Measurements from ENCODE around the gene SLC6A12. TPM values are rescaled to one million over a fixed set of nuclear protein-coding genes. Genes with fewer than 3 reads are reported as not detected.

SLC6A12 gene
- total RNA-seq, 1 experiment from 2014 or later, result 0.79 TPM

- no peak overlapping the region for H3K27ac Mint-ChIP-seq
- H3K36me3 Mint-ChIP-seq, result no peaks in the 10 kb centered on the region
- H3K27me3 Mint-ChIP-seq (ENCODE audit: low read depth), result peaks cover 43% of the 10 kb centered on the region
- TF ChIP-seq NR3C1 (CRISPR knock-in tag; conservative IDR thresholded peaks at IDR 0.05; ENCODE audit: low read depth), result no peak
- TF ChIP-seq JUN (CRISPR knock-in tag; IDR thresholded peaks at IDR 0.05), result no peak
- TF ChIP-seq ZNF512 (CRISPR knock-in tag; IDR thresholded peaks at IDR 0.05; ENCODE audit: borderline replicate concordance), result no peak
- peak overlapping the region; percentile 50 for H3K4me3 Mint-ChIP-seq
- peaks cover 54% of the 10 kb centered on the region for H3K4me1 Mint-ChIP-seq
- POLR2A ChIA-PET, result interaction anchor here (0.7 to 0.9 kb wide), 2 partner anchors 13 kb away, joined by 3 read pairs; no protein-coding TSS in a partner anchor
- CTCF ChIA-PET, result interaction anchor here (1.2 to 8.1 kb wide), 4 partner anchors 12 to 80 kb away, joined by 4 to 44 read pairs (median 8); no protein-coding TSS in a partner anchor
- no peak for DNase-seq (ENCODE audit: low spot score)
- H3K9me3 Mint-ChIP-seq, result no peaks in the 10 kb centered on the region
- ATAC-seq, result no peak
Measured at GRCh38 chr12:140162-140561, 73.8 kb downstream of the SLC6A12 start.

Other genes starting within 250 kb of the SLC6A12 start
- gene IQSEC3, start 147.4 kb downstream of the SLC6A12 start, total RNA-seq (2021), result 1.7 to 2.6 TPM (median 2.2 TPM) in 3 replicates
- gene SLC6A13, start 48.7 kb upstream of the SLC6A12 start, total RNA-seq (2021), result 0.21 to 0.55 TPM (median 0.37 TPM) in 3 replicates
- gene KDM5A, start 175.2 kb upstream of the SLC6A12 start, total RNA-seq (2021), result 49.2 to 57.6 TPM (median 52.0 TPM) in 3 replicates
- gene CCDC77, start 187.5 kb upstream of the SLC6A12 start, total RNA-seq (2021), result 24.2 to 29.7 TPM (median 28.9 TPM) in 3 replicates
- 19.0 to 22.0 TPM (median 20.9 TPM) in 3 replicates for gene B4GALNT3, start 245.8 kb upstream of the SLC6A12 start, total RNA-seq (2021)